ENCODE results near the gene INTS4.
"Not testable (repeated sequence)": the region's sequence is repeated elsewhere in the genome, so short reads cannot be mapped to it uniquely, and the experiment has no call there.

The INTS4 gene, protein sequence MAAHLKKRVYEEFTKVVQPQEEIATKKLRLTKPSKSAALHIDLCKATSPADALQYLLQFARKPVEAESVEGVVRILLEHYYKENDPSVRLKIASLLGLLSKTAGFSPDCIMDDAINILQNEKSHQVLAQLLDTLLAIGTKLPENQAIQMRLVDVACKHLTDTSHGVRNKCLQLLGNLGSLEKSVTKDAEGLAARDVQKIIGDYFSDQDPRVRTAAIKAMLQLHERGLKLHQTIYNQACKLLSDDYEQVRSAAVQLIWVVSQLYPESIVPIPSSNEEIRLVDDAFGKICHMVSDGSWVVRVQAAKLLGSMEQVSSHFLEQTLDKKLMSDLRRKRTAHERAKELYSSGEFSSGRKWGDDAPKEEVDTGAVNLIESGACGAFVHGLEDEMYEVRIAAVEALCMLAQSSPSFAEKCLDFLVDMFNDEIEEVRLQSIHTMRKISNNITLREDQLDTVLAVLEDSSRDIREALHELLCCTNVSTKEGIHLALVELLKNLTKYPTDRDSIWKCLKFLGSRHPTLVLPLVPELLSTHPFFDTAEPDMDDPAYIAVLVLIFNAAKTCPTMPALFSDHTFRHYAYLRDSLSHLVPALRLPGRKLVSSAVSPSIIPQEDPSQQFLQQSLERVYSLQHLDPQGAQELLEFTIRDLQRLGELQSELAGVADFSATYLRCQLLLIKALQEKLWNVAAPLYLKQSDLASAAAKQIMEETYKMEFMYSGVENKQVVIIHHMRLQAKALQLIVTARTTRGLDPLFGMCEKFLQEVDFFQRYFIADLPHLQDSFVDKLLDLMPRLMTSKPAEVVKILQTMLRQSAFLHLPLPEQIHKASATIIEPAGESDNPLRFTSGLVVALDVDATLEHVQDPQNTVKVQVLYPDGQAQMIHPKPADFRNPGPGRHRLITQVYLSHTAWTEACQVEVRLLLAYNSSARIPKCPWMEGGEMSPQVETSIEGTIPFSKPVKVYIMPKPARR

GRCh38 chr11:77994434-77995362 is at the start of gene INTS4:
INTS4 (minus strand) TSS chr11:77994668; CDS start chr11:77994643, 25 bp downstream.
- DNase-seq: peak; percentile 99
- in situ Hi-C loops (cut with HindIII; ENCODE audit: low pct_ligation_motif_present, low pct_unique_long_range_greater_than_20kb, low sequenced_read_pairs): no loop called here

GRCh38 chr11:78041843-78042440 is 47.5 kb upstream of the INTS4 start:
- in situ Hi-C loops (cut with HindIII; ENCODE audit: low pct_ligation_motif_present, low pct_unique_long_range_greater_than_20kb, low sequenced_read_pairs): no loop called here
- no peak for DNase-seq

DNA sequence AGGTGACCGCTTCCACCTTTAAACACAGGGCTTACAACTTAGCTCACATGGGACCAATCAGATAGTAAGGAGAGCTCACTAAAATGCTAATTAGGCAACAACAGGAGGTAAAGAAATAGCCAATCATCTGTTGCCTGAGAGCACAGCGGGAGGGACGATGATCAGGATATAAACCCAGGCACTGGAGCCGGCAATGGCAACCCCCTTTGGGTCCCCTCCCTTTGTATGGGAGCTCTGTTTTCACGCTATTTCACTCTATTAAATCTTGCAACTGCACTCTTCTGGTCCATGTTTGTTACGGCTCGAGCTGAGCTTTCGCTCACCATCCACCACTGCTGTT is 46.9 kb upstream of the INTS4 start:
- in situ Hi-C loops (cut with HindIII; ENCODE audit: low pct_ligation_motif_present, low pct_unique_long_range_greater_than_20kb, low sequenced_read_pairs); DNase-seq: not testable (repeated sequence)

- in situ Hi-C loops (cut with HindIII; ENCODE audit: low pct_ligation_motif_present, low pct_unique_long_range_greater_than_20kb, low sequenced_read_pairs): no loop called here
- peak; percentile 11 for DNase-seq
Measured at GRCh38 chr11:78040691-78041379, 46.4 kb upstream of the INTS4 start.

- DNase-seq: peak; percentile 74
- in situ Hi-C loops (cut with HindIII; ENCODE audit: low pct_ligation_motif_present, low pct_unique_long_range_greater_than_20kb, low sequenced_read_pairs): no loop called here
Measured at GRCh38 chr11:78039919-78040671, 45.6 kb upstream of the INTS4 start.

DNA sequence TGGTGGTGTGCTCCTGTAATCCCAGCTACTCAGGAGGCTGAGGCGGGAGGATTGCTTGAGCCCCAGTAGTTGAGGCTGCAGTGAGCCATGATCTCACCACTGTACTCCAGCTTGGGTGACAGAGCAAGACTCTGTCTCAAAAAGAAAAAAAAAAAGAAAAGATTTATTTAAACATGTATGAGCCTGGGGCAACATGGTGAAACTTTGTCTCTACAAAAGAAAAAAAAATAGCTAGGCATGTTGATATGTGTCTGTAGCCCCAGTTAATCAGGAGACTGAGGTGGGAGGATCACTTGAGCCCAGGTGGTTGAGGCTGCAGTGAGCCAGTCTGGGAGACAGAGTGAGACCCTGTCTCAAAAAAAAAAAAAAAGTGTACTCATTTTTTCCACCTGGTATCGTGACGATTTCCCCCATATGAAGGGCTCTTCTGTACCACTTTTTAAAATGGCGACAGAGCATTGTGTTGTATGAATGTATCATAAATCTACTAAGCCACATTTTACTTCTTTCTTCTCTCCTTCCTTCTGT is 45.0 kb upstream of the INTS4 start:
- no peak for DNase-seq
- in situ Hi-C loops (cut with HindIII; ENCODE audit: low pct_ligation_motif_present, low pct_unique_long_range_greater_than_20kb, low sequenced_read_pairs): no loop called here

GRCh38 chr11:78038697-78039313 is 44.3 kb upstream of the INTS4 start:
- DNase-seq: no peak
- in situ Hi-C loops (cut with HindIII; ENCODE audit: low pct_ligation_motif_present, low pct_unique_long_range_greater_than_20kb, low sequenced_read_pairs): no loop called here

- no peak for DNase-seq
- in situ Hi-C loops (cut with HindIII; ENCODE audit: low pct_ligation_motif_present, low pct_unique_long_range_greater_than_20kb, low sequenced_read_pairs): no loop called here
Measured at GRCh38 chr11:78037825-78038620, 43.6 kb upstream of the INTS4 start.

DNA sequence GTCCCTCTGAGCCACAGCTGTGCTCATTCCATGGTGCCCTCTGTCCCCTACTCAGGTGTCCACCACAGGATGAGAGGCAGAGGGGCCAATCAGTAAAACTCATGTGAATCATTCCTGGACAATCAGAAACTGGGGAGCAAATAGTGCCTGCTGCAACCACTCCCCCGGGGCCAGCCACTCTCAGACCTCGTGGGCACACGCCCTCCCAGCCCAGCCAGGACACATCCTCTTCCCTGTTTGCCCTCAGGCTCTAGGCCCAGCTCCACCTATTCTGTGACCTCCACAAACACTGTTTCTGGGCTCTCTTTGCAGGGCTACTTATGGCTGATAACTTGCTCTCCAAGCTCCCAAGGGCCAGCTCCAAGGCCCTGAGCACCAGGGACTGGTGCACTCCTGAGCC is 42.6 kb upstream of the INTS4 start:
- in situ Hi-C loops (cut with HindIII; ENCODE audit: low pct_ligation_motif_present, low pct_unique_long_range_greater_than_20kb, low sequenced_read_pairs): no loop called here
- DNase-seq: no peak

DNA sequence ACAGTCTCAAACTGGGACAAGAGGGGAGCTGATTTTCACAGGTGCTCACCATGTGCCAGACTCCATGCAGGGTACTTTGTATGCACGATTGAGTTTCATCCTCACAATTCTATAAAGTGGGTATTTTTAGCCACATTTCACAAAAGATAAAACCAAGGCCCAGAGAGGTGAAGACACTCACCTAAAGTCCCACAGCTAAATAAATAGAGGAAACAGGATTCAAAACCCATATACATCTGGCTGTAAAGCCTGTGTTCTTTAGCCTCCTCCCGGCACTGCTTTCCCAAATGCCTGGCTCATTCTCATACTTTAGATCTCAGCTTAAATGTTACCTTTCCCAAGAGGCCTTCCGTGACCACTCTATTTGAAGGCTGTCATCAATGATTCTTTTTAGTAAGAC is 41.8 kb upstream of the INTS4 start:
- DNase-seq: no peak
- in situ Hi-C loops (cut with HindIII; ENCODE audit: low pct_ligation_motif_present, low pct_unique_long_range_greater_than_20kb, low sequenced_read_pairs): no loop called here

DNA sequence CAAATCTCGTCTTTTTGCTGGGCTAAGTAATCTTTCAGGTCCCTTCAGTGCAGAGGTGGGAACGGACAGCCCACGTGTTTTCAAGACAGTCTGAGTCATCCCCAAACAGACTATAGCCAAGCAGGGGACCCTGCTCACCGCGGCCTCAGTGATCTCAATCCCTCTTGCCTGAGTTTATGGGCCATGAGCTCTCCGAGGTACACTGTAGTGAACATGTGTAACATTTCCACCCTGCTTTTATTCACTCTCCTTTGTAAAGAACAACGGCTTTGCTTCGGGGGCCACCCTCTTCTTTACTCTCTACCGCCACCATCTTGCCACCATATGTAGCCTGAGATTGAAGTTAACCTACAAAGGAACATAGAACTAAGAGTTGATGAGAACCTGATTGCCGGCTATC is 40.2 kb upstream of the INTS4 start:
- DNase-seq: no peak
- in situ Hi-C loops (cut with HindIII; ENCODE audit: low pct_ligation_motif_present, low pct_unique_long_range_greater_than_20kb, low sequenced_read_pairs): no loop called here

DNA sequence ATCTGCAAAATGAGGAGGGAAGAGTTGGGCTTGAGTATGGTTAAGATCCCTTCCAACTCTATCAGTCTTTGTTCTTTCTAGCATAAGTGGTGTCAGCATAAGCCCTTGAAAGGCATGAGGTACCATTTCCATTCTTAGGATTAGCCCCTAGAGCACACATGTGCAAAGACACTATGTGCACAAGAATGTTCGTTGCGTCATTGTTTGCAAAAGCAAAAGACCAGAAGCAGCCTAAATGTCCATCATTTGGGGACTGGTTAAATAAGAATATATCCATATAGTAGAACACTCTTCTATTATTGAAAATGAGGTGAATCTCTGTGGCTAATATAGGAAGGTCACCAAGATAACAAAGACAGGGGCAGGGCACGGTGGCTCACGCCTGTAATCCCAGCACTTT is 38.6 kb upstream of the INTS4 start:
- in situ Hi-C loops (cut with HindIII; ENCODE audit: low pct_ligation_motif_present, low pct_unique_long_range_greater_than_20kb, low sequenced_read_pairs): no loop called here

GRCh38 chr11:78032090-78032489 is 37.6 kb upstream of the INTS4 start:
- in situ Hi-C loops (cut with HindIII; ENCODE audit: low pct_ligation_motif_present, low pct_unique_long_range_greater_than_20kb, low sequenced_read_pairs): no loop called here
- no peak for DNase-seq

More for the DNA sequence above, 38.6 kb upstream of the INTS4 start:
- no peak for DNase-seq

DNA sequence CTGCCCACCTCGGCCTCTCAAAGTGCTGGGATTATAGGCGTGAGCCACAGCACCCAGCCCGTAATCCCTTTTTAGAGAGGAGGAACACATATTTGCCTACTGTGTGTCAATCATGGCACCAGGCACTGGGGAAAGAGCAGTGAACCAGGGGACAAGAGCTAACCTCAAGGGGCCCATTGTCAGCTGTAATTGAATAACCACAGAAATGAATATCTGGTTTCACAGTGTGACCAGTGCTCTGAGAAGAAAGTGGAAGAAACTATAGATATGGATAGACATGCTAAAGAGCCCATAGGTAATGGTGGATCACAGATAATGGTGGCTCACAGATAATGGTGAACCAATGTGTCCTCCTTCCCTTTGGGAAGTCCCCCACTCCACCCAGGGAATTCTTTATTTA is 37.2 kb upstream of the INTS4 start:
- DNase-seq: no peak
- in situ Hi-C loops (cut with HindIII; ENCODE audit: low pct_ligation_motif_present, low pct_unique_long_range_greater_than_20kb, low sequenced_read_pairs): no loop called here

GRCh38 chr11:78030429-78031325 is 36.2 kb upstream of the INTS4 start:
- in situ Hi-C loops (cut with HindIII; ENCODE audit: low pct_ligation_motif_present, low pct_unique_long_range_greater_than_20kb, low sequenced_read_pairs): no loop called here
- DNase-seq: no peak

All from ACHN (cell line).